ENCODE results near the gene SYPL1.
"Not testable (repeated sequence)": the region's sequence is repeated elsewhere in the genome, so short reads cannot be mapped to it uniquely, and the experiment has no call there.

SYPL1 gene

DNA sequence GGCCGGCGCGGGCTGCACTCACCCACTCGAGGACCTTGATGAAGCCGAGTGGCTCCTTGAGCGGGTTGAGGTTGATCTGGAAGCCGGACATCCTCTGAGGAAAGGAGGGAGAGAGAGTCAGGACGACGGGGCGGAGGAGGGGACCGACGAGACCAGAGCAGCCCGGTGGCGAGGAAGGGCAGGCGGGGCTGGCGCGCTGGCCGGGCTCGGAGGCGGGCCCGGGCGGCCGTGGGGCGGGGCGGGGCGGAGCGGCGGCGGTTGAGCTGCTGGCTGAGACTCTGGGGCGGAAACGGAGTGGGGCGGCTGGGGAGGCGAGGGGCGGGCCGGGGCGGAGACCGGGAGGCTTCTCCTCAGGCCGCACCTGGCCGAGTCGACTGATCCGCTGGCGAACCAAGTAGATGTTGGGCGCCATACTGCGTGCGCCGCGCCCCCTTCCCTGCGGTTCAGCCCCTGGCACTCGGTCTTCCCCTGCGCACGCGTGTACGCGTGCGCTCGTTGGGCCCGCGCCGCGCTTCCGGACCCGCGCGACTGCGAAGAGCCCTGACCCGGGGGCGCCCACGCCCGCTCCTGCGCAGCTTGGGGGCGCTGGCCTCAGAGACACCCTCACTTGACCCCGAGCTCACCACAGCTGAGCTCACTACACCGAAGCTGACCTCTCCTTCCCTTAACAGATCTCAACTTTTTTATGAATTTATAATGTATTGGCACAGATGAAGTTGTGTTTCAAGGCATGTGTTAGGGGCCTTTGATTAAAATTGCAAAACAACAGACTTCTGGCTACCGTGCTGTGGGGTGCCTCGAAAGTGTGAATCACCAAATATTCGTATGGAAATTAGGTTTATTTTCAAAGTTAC lies at the start of gene SYPL1:
SYPL1 (minus strand) TSS at position 195 of the 854 bp plus-strand sequence; CDS start at position 91, 104 bp downstream.
- Mint-ChIP-seq H3K27ac (peak within 1 kb of the TSS; percentile 95), H3K36me3 (no peaks in the 10 kb centered on the region), H3K4me3 (peak within 1 kb of the TSS; percentile 93), H3K9me3 (no peaks in the 10 kb centered on the region), H3K27me3 (no peaks in the 10 kb centered on the region), H3K4me1 (peaks cover 78% of the 10 kb centered on the region)

DNA sequence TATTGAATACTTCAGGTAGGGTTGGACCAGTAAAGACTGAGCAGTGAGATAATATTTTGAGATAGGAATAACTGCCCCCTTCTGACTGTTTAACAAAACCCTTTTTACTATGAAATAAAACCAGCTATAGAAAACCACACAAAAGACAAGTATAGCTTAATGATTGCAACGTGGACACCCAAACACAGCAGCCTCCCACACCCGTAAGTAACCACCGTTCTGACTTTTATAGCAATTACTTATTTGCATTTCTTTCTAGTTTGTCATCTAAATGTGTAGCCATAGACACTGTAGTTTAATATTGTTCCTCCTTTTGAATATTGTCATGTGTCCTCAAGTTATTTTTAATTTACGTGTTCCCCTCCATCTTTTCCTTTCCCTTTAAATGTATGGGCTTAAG lies 42.9 kb upstream of the SYPL1 start:
- no peaks in the 10 kb centered on the region for H3K36me3 Mint-ChIP-seq
- no peaks in the 10 kb centered on the region for H3K9me3 Mint-ChIP-seq
- H3K4me1 Mint-ChIP-seq, result peaks cover 4% of the 10 kb centered on the region
- H3K4me3 Mint-ChIP-seq, result no peak overlapping the region
- H3K27me3 Mint-ChIP-seq, result no peaks in the 10 kb centered on the region
- H3K27ac Mint-ChIP-seq, result no peak overlapping the region

DNA sequence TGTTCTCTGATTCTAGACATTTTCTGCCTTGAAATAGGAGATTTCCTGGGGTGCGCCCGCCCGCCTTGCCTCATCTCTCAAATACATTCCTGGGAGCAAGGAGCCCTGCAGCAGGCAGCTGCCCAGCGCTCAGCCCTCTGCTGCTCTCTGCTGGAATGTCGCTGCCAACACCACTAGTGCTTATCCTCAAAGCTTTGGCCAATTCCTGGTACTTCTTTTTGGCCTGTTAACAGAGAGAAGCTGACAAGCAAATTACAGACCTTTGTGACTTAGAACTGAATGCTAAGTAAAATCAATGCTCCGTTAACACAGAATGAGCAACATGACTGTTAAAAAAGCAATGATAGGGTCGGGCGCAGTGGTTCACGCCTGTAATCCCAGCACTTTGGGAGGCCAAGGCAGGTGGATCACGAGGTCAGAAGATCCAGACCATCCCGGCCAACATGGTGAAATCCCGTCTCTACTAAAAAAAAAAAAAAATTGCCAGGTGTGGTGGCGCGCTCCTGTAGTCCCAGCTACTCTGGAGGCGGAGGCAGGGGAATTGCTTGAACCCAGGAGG lies 41.9 kb upstream of the SYPL1 start:
- Mint-ChIP-seq H3K9me3 (no peaks in the 10 kb centered on the region), H3K4me3 (peak overlapping the region; percentile 57), H3K36me3 (no peaks in the 10 kb centered on the region), H3K27ac (no peak overlapping the region), H3K4me1 (peaks cover 4% of the 10 kb centered on the region), H3K27me3 (no peaks in the 10 kb centered on the region)

DNA sequence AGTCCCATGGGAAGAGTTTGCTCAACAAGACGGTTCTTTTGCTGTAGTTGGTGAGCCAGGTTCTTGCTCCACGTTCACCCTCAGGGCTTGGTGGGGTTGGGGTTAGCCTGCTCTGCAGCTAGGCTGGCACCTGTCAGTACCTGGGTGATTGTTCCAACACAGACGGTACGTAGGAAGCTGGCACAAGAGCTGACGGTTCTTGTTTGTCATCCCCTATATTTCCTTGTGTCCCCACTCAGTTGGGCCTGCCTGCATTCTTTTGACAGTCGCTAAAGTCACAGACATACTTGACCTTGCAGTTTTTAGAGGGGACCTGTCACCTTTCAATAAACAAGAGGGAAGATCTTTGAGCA lies 40.2 kb upstream of the SYPL1 start:
- Mint-ChIP-seq H3K27me3 (no peaks in the 10 kb centered on the region), H3K4me3 (no peak overlapping the region), H3K9me3 (no peaks in the 10 kb centered on the region), H3K36me3 (no peaks in the 10 kb centered on the region), H3K27ac (no peak overlapping the region), H3K4me1 (peaks cover 4% of the 10 kb centered on the region)

DNA sequence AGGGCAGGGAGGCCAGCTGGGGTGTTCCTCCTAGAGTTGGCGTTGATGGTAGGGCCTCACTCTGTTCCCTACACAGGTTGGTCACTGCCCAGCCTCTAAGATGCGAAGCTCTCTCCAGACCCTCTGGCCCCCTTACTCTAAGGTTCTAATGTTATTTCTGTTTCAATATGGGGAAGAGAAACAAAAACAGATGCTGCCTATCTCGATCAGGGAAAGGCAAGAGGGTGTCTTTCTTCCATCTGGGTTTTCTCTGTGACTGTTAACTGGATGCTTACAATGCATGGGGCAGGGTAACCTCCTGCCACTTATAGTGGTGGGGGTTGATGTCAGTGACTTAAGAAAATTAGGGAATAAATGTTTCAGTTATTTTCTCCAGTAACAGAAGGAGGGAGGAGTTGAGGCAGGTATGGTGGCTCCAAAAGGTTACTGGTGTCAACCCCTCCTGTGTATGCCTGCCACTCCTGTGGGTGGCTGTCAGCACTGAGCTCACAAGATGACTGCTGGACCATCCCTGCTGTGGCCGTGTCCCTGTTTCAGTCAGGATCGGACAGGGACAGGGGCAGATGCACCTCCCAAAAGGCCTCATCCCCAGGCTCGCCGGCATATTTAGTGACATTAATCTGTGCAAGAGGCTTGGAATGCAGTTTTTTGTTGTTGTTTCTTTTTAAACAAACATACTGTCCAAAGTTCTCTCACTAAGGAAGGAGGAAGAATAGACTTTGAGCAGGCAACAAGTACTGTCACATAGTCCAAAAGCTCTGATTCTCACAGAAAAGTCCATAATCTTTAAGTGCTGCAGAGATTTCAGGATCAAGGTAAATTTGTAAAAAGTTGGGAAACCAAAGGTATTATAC lies 39.6 kb upstream of the SYPL1 start:
- H3K27ac Mint-ChIP-seq, result peak overlapping the region; percentile 31
- H3K4me1 Mint-ChIP-seq, result peaks cover 4% of the 10 kb centered on the region
- H3K27me3 Mint-ChIP-seq, result no peaks in the 10 kb centered on the region
- H3K36me3 Mint-ChIP-seq, result no peaks in the 10 kb centered on the region
- H3K9me3 Mint-ChIP-seq, result no peaks in the 10 kb centered on the region
- H3K4me3 Mint-ChIP-seq, result no peak overlapping the region

DNA sequence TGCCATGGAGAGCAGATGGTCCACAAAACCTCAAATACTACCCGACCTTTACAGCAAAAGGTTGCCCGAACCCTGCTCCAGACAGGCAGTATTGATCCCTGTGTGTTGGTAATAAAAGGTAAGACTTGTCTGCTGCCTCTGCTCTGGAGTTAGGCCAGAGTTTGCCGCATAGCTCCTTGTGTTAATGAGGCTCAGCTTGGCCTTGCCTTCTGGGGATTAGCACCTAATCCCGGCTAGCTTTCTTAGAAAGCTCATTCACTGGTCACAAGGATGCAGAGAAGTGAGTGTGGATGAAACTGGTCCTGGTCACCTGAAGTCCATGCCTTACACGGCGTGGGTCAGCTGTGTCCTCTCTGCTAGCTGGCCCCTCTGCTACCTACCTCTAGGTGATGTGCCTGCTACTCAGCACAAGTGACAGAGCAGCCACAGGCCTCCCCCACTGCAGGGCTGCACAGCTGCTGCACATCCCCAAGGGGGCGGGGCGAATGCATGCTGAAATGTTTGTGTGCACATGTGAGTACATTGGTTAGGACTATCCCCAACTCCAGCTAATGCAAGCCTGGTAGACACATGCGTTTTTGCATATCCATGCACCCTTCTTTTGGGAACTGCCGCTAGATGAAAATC lies 31.7 kb upstream of the SYPL1 start:
- Mint-ChIP-seq H3K36me3 (no peaks in the 10 kb centered on the region), H3K4me1 (no peaks in the 10 kb centered on the region)

DNA sequence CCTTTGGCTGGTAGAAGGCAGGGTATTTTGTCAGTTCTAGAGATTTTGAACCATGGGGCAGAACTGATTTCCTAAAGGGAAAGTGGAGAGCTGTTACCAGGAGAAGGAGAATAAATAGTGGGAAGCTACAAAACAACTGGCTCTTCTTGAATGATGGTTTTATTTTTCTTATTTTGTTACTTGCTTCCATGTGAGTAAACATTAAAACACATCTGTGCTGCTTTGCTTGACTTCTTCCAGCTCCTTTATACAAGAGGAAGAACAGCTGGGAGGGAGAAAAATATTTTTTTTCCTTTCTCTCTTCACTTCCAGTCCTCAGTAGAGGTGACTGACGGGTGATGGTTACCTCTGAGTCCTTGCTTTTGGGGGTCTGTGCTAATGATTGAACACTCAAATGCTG lies 30.0 kb upstream of the SYPL1 start:
- no peaks in the 10 kb centered on the region for H3K36me3 Mint-ChIP-seq
- no peaks in the 10 kb centered on the region for H3K4me1 Mint-ChIP-seq
- H3K27me3 Mint-ChIP-seq, result no peaks in the 10 kb centered on the region
- H3K4me3 Mint-ChIP-seq, result no peak overlapping the region
- no peaks in the 10 kb centered on the region for H3K9me3 Mint-ChIP-seq
- H3K27ac Mint-ChIP-seq, result no peak overlapping the region

More for the DNA sequence above, 31.7 kb upstream of the SYPL1 start:
- Mint-ChIP-seq H3K27ac (no peak overlapping the region), H3K4me3 (no peak overlapping the region), H3K9me3 (no peaks in the 10 kb centered on the region), H3K27me3 (no peaks in the 10 kb centered on the region)

DNA sequence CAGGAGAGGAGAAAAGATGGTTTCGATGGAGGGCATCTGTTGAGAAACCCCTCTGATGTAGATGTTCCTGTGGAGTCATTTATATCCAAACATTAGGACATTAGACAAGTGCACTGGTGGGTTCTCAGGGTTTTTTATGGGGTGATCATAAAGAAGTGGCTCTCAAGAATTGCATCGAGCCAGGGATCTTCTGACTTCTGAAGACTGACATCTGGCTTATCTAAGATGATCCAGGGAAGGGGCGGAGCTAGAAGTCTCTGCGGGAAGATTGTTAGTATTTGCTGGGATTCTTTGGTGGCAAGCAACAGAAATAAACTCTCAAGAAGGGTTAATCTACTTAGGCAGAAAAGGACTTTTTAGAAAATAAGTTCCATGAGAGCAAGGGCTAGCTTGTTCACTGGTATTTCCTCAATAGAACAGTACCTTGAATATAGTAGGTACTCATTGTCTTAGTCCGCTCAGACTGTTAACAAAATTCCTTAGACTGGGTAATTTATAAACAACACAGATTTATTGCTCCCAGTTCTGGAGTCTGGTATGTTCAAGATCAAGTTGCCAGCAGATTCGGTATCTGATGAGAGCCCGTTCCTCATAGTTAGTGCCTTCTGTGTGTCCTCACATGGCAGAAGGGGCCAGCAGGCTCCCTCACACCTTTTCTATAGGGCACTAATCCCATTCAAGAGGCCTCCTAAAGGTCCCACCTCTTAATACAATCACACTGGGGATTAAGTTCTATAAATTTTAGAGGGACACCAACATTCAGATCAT lies 28.5 kb upstream of the SYPL1 start:
- no peak overlapping the region for H3K27ac Mint-ChIP-seq
- no peak overlapping the region for H3K4me3 Mint-ChIP-seq
- no peaks in the 10 kb centered on the region for H3K27me3 Mint-ChIP-seq
- no peaks in the 10 kb centered on the region for H3K36me3 Mint-ChIP-seq
- no peaks in the 10 kb centered on the region for H3K9me3 Mint-ChIP-seq
- H3K4me1 Mint-ChIP-seq, result no peaks in the 10 kb centered on the region

DNA sequence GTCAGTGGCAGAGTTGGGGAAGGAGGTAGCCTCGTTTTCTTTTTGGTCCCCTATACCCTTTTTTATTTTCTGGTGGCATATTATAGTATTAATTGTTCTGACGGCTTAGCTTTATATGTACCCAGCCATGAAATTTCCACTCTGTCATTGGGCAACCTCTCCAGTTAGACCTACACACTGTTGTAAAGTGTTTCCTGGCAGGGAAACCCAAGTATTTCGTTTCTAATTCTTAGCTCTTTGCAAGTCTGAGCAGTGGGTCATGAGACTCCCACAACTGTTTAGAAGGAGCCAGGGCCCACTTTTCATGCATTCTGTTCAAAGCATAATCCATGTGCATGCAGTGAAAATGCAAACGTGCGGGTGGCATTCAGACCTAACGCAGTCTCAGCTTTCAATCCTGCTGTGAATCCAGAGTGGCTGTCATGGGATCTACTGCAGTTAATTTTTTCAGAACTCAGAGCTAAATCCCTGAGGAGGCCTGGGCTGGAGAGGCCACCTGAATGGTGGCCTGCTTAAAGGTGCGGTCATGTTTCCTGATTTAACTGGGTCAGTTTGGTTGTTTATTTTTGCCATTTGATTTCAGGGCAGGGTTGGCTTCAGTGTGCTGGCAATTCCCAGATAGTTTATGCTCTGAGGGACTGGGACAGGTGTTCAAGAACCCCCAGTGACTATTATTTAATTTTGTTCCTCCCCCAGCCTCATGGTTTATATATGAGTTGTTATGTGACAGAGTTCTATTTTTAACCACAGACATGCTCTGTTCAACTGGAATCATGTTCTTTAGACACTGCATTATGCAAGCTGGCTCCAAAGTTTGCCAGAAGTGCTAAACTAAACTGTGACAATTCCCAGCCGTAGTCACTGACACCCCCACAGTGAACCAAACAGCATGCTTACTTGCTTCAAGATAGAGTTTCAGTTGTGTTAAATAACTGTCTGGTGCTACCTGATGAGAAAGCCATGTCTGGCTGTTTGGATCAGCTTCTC lies 27.4 kb upstream of the SYPL1 start:
- Mint-ChIP-seq H3K36me3 (no peaks in the 10 kb centered on the region), H3K4me3 (no peak overlapping the region), H3K27ac (peak overlapping the region; percentile 64), H3K4me1 (no peaks in the 10 kb centered on the region), H3K9me3 (no peaks in the 10 kb centered on the region), H3K27me3 (no peaks in the 10 kb centered on the region)

DNA sequence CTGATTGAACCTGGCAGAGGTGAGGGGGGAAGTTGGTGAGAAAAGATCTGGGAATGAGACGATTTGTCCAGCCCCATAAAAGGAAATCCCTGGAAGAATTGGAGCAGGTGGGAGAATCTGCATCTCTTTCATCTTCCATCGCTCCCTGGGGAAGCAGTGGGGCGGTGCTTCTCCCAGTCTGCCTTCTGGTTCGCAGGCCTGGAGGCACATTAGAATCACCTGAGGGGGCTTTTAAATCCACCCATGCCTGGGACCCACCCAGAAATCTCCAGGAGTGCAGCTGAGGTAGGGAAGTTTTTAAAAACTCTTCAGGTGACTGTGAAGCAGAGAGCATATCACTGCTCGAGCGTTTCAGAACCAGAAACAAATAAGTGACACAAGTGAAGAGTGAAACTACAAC lies 26.7 kb upstream of the SYPL1 start:
- no peaks in the 10 kb centered on the region for H3K9me3 Mint-ChIP-seq
- no peak overlapping the region for H3K4me3 Mint-ChIP-seq
- no peaks in the 10 kb centered on the region for H3K36me3 Mint-ChIP-seq
- H3K4me1 Mint-ChIP-seq, result no peaks in the 10 kb centered on the region
- no peak overlapping the region for H3K27ac Mint-ChIP-seq
- no peaks in the 10 kb centered on the region for H3K27me3 Mint-ChIP-seq

DNA sequence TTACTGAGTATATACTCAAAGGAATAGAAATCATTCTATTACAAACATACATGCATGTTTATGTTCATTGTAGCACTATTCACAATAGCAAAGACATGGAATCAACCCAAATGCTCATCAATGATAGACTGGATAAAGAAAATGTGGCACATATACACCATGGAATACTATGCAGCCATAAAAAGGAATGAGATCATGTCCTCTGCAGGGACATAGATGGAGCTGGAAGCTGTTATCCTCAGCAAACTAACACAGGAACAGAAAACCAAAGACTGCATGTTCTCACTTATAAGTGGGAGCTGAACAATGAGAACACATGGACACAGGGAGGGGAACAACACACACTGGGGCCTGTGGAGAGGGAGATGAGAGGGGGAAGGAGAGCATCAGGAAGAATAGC lies 26.1 kb upstream of the SYPL1 start:
- H3K9me3 Mint-ChIP-seq, H3K27me3 Mint-ChIP-seq: not testable (repeated sequence)

DNA sequence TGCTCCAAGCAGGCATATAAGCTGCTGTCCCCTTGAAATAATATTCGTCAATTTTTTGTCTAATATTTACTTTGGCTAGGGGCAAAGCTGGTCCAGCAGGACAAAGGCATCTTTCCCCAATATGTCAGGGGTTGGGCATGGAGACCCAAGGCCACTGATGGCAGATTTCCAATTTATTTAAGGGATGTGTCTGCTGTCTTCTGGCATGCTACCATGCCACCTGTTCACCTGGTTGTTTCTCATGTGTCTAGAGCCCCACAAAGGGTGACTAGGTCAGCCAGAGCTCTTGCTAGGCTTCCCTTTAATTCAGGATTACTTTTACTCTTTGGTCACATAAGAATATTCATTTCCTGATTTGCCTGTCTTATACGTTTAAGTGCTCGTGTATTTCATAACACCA lies 22.1 kb upstream of the SYPL1 start:
- Mint-ChIP-seq H3K4me3 (no peak overlapping the region), H3K27me3 (no peaks in the 10 kb centered on the region), H3K4me1 (no peaks in the 10 kb centered on the region), H3K9me3 (no peaks in the 10 kb centered on the region), H3K27ac (no peak overlapping the region), H3K36me3 (no peaks in the 10 kb centered on the region)

More for the DNA sequence above, 26.1 kb upstream of the SYPL1 start:
- H3K27ac Mint-ChIP-seq, H3K4me1 Mint-ChIP-seq, H3K36me3 Mint-ChIP-seq, H3K4me3 Mint-ChIP-seq: not testable (repeated sequence)

DNA sequence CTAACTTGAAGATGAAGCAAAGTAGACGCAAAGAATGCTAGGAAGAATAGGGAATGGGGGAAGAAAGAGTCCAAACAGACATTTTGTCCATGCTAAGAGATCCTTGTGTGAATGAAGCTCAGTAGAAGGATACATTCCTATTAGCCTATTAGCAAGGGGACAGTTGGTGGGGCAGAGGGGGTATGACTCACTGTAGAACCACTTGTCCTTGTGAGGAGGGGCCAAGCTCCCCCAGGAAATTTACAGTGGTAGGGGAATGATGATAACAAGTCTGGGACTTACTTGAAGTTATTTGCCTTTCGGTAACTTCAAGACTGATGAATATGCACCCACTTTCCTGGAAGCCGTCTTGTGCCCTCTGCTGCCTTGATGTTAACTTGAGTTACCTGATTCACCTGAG lies 17.2 kb upstream of the SYPL1 start:
- H3K27me3 Mint-ChIP-seq, result no peaks in the 10 kb centered on the region
- no peak overlapping the region for H3K4me3 Mint-ChIP-seq
- peak overlapping the region; percentile 12 for H3K27ac Mint-ChIP-seq
- no peaks in the 10 kb centered on the region for H3K36me3 Mint-ChIP-seq
- H3K9me3 Mint-ChIP-seq, result no peaks in the 10 kb centered on the region
- peaks cover 19% of the 10 kb centered on the region for H3K4me1 Mint-ChIP-seq

DNA sequence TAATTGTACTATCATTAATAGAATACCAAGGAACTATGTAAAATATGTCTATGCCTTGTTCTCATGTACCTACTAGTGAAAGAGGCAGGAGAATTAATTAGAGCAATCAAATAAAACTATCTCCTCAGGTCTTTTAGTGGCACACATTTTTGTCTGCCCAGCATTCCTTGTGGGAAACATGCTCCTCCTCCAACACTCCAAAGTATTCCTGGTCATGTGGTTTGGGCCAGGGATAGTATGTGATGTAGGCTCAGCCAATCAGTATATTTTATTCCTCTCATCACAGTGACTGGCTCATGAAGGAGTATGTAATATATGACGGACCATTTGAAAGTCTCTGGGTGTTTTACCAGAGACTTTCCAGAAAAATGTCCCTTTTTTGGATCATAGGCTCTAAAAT lies 16.7 kb upstream of the SYPL1 start:
- Mint-ChIP-seq H3K4me3 (no peak overlapping the region), H3K4me1 (peaks cover 21% of the 10 kb centered on the region), H3K9me3 (no peaks in the 10 kb centered on the region), H3K36me3 (no peaks in the 10 kb centered on the region), H3K27me3 (no peaks in the 10 kb centered on the region), H3K27ac (no peak overlapping the region)
